ENCODE results near the gene NCMAP. TPM values are rescaled to one million over a fixed set of nuclear protein-coding genes. Genes with fewer than 3 reads are reported as not detected.

NCMAP gene
- total RNA-seq, 1 experiment from 2014 or later, result 0.33 TPM

GRCh38 chr1:24544239-24544638, 11.6 kb upstream of the NCMAP start:
- Histone ChIP-seq H3K4me3 (ENCODE audit: low read depth in 2 of 2, low read length in 2 of 2) (no peak overlapping the region), H3K36me3 (ENCODE audit: control insufficient read depth, insufficient read depth, low read length) (no peaks in the 10 kb centered on the region), H3K27me3 (ENCODE audit: control insufficient read depth, insufficient read depth, low read length) (no peaks in the 10 kb centered on the region), H3K9me3 (ENCODE audit: control insufficient read depth, insufficient read depth, low read depth, low read length) (no peaks in the 10 kb centered on the region), H3K27ac (ENCODE audit: low read length) (no peak overlapping the region), H3K4me1 (ENCODE audit: control insufficient read depth, insufficient read depth, low read length) (peaks cover 23% of the 10 kb centered on the region)
- BruUV-seq (replicated peaks), result no TSS peak
- CTCF ChIA-PET, result no interaction called here
- DNase-seq (ENCODE audit: low read depth, low spot score), result no peak
- TF ChIP-seq SIN3A (IDR thresholded peaks at IDR 0.05; ENCODE audit: borderline replicate concordance, insufficient read depth, low read depth, low read length) (no peak), POLR2AphosphoS5 (IDR thresholded peaks at IDR 0.05; ENCODE audit: low read depth, low read length) (no peak), CTCF (IDR thresholded peaks at IDR 0.05) (no peak), TCF7L2 (IDR thresholded peaks at IDR 0.05; ENCODE audit: low read depth, low read length) (no peak), REST (IDR thresholded peaks at IDR 0.05; ENCODE audit: insufficient read depth in 1 of 2, low read depth in 2 of 2, low read length in 1 of 2) (no peak)
- no peak for ATAC-seq
- intact Hi-C loops (cut with micrococcal nuclease; ENCODE audit: unreplicated experiment) (loop anchor here (5.0 kb wide), 1 partner anchor 93 kb away; no protein-coding TSS in a partner anchor), in situ Hi-C loops (cut with HindIII; ENCODE audit: low pct_unique_long_range_greater_than_20kb, low sequenced_read_pairs) (no loop called here)
- POLR2A ChIA-PET, result no interaction called here

DNA sequence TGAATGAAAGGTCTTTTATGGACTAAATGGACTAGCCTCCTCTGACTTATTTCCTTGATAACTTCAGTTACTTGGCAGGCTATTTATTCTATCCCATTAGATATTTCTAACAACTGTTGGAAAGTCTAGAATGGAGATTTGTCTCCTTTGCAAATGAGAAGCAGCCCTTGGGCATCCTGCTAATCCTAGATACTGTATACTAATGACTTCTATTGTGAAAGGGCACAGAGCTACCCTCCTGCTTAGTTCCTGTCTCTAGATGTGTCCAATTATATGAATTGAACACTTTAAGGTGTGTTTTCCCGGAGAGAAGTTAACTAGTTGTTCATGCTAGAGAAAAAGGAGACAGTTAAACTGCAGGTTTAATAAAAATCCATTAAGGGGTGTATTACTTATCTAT, 10.2 kb upstream of the NCMAP start:
- Histone ChIP-seq H3K4me1 (ENCODE audit: control insufficient read depth, insufficient read depth, low read length) (peaks cover 11% of the 10 kb centered on the region), H3K4me3 (ENCODE audit: low read depth in 2 of 2, low read length in 2 of 2) (no peak overlapping the region), H3K9me3 (ENCODE audit: control insufficient read depth, insufficient read depth, low read depth, low read length) (no peaks in the 10 kb centered on the region), H3K27ac (ENCODE audit: low read length) (no peak overlapping the region), H3K36me3 (ENCODE audit: control insufficient read depth, insufficient read depth, low read length) (no peaks in the 10 kb centered on the region), H3K27me3 (ENCODE audit: control insufficient read depth, insufficient read depth, low read length) (no peaks in the 10 kb centered on the region)
- BruUV-seq (replicated peaks), result no TSS peak
- DNase-seq (ENCODE audit: low read depth, low spot score) (no peak), ATAC-seq (no peak)
- ChIA-PET POLR2A (no interaction called here), CTCF (interaction anchor here (1.6 kb wide), 1 partner anchor 27 kb away, joined by 4 read pairs; no protein-coding TSS in a partner anchor)
- in situ Hi-C loops (cut with HindIII; ENCODE audit: low pct_unique_long_range_greater_than_20kb, low sequenced_read_pairs) (no loop called here), intact Hi-C loops (cut with micrococcal nuclease; ENCODE audit: unreplicated experiment) (no loop called here)
- TF ChIP-seq POLR2AphosphoS5 (IDR thresholded peaks at IDR 0.05; ENCODE audit: low read depth, low read length) (no peak), CTCF (IDR thresholded peaks at IDR 0.05) (no peak), REST (IDR thresholded peaks at IDR 0.05; ENCODE audit: insufficient read depth in 1 of 2, low read depth in 2 of 2, low read length in 1 of 2) (no peak), SIN3A (IDR thresholded peaks at IDR 0.05; ENCODE audit: borderline replicate concordance, insufficient read depth, low read depth, low read length) (no peak), TCF7L2 (IDR thresholded peaks at IDR 0.05; ENCODE audit: low read depth, low read length) (no peak)

Measured in Panc1 (cell line).